Activated CD4-positive, alpha-beta T cell treated with anti-CD3 and anti-CD28 coated beads for 1 hour (primary cell): Measurements from ENCODE around the gene PRRC2B.
"Not testable (repeated sequence)": the region's sequence is repeated elsewhere in the genome, so short reads cannot be mapped to it uniquely, and the experiment has no call there.

ENCODE experiments used
- DNase-seq: peaks from one replicate; pipeline ENCODE4 v3.0.0-alpha.2; 2020

Gene PRRC2B

DNA sequence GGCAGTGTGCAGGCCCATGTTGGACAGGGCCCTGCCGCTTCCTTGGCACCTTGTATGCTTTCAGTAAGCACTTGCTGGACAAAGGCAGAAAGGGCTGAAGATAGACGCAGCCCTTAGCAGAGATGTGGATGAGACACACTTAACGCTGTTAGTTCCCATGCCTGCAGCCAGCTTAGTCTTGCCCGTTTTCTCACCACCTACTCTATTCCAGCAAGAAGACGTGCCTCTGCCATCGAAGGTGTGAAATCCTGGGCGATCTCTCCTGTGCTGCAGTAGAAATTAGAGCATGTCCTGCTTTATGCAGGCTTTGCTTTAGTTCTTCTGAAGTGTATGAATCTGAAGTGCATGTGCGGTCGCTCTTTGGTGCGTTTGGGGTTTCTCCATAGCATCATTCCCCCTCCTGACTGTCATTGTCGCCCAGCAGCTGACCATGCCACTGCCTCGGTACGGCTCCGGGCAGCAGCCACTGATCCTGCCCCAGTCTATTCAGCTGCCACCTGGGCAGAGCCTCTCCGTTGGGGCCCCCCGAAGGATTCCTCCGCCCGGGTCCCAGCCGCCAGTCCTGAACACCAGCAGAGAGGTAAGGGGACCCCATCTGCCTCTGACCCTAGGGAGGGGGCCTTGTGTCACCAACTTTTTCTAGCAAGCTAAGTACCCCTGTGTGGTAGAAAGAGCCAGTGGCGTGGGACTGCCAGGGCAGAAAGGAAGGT is 97.3 kb downstream of the PRRC2B start:
- no peak for DNase-seq

DNA sequence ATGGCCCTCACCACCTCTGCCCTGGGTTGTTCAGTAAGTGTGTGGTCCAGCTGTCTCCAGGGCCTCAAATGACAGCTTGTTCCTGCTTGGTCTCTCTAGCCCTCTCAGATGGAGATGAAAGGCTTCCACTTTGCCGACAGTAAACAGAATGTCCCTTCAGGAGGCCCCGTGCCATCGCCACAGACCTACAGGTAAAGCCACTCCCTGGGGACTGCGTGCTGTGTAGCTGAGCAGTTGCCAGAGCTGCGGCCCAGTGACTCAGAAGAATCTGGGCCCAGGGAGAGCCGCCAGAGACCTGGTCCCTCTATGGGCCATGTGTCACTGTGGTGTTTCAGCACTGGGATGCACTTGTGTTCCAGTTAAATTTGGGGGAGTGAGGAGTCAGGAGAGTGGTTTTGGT is 98.2 kb downstream of the PRRC2B start:
- no peak for DNase-seq

DNA sequence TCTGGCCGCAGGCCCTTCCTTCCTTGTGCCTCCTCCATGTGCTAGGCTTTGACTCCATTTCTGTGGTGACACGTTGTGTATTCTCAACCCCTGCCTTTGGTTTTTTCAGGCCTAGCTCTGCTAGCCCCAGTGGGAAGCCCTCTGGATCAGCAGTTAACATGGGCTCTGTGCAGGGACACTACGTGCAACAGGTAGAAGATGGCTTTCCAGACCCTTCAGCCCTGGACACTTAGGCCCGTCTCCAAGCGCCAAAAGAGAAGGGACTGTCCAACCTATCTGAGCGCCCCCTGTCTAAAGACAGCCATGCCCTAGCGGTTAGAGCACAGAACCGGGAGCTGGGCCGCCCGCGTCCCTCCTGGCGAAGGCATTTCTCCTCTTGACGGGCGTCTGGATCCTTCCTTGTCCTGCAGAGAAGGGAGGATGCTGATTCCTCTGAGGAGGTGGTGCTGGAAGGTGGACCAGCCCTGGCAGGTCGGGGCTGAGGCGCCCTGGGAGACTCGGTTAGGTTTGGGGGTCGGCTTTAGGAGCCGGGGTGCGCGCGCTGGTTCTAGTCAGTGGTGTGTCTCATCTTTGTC is 100.5 kb downstream of the PRRC2B start:
- DNase-seq, result no peak

DNA sequence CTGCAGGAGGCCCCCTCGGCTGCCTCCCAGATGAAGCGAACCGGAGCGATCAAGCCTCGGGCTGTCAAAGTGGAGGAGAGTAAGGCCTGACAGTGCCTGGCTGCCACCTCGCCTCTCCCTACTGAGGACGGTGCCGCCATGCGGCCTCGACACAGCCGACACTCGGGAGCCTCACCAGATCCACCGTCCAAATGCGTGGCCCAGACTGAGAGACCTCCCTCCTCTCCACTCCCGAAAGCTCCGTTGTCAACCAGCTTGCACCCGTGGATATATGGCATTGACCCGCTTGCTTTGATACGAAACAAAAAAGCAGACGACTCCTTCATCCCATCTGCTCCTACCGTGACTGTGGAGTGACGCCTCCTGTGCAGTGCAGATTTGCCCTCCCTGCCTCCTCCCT is 101.9 kb downstream of the PRRC2B start:
- no peak for DNase-seq

DNA sequence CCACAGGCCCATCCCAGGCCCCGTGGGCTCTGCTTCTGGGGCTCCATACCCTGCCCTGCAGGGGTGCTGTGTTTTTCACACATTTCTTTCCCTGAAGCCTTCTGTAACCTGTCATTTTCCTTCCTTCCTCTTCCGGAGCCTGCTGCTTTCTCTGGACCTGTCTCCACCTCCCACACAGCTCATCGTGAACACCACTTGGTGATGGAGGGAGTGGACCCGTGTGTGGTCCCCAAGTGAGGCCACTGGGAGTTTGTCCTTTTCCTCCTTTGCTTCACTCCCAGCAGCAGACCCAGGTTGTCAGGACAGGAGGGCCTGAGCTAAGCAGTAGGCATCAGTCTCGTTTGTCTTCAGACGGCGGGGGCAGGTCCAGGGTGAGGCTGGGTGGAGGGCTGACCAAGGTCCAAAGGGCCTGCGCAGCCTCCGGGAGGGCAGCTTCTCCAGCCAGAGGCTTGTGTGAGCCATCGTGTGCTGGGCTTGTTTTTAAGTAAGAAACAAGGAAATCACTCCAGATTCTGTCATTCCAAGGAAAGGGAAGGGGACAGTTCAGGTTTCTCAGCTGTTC is 103.0 kb downstream of the PRRC2B start:
- DNase-seq, result no peak

DNA sequence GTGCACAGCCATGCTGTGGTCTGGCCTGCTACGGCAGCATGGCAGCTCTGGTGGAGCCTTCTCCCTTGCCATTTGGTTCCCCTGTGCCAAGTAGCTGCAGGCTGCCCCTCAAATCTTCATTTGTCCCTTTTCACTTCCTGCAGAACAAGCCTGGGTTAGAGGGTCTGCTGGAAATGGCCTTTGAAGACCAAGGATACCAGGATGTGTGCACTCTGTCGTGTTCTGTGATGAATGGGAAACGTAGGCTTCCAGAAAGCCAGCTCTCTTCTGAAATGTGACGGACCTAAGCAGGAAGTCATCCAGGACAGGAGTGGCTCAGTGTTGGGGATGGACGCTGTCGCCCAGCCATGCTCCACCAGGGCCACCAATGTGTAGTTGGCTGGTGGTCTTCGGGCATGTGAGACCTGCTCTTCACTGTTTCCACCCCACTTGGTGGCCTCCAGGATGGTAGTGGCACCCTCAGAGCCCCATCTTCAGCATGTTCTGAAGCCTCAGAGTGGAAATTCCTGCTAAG is 105.4 kb downstream of the PRRC2B start:
- no peak for DNase-seq

DNA sequence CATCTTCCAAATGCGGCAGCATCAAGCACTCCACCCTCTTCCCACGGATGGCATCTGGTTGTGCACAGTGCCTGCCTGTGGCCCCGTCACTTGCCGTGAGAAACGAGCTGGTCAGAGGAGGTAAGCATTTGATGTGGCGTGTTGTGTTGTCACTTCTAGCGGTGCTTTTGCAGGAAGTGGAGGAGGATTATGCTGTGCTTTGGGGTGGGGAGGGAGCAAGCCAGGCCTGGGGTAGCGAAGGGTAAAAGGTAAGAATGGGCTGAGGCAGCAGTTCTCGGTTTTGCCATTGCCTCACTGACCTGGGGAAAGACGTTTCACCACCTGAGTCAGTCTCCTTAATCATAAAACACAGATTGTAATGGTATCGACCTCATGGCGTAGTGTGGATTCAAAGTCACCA is 106.5 kb downstream of the PRRC2B start:
- peak; percentile 37 for DNase-seq

DNA sequence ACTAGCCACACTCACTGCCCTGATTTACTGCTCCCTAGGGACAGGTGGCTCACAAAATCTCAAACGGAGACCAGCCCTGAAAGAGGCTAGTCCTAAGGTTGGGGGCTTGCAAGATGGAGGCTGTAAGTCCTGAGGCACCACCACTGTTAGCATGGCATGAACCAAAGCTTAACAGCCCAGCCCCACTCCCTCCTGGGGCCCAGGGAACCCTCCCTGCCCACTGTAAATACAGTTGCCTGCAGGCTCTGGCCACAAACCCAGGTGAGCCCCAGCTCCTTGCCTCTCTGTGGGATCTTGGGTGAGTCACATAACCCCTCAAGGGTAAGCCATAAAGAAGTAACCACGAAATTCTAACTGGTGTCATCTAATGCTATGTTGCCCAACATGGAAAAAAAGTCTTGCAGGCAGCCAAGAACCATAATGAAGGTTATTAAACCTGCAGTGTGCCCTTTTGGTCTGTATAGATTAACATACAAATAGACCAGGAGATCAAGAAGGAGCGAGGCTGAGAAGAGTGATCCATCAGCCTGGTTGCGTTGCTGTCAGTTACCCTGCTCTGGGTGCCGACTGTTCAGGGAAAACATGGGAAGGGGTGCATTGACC is 107.2 kb downstream of the PRRC2B start:
- DNase-seq, result peak; percentile 29

DNA sequence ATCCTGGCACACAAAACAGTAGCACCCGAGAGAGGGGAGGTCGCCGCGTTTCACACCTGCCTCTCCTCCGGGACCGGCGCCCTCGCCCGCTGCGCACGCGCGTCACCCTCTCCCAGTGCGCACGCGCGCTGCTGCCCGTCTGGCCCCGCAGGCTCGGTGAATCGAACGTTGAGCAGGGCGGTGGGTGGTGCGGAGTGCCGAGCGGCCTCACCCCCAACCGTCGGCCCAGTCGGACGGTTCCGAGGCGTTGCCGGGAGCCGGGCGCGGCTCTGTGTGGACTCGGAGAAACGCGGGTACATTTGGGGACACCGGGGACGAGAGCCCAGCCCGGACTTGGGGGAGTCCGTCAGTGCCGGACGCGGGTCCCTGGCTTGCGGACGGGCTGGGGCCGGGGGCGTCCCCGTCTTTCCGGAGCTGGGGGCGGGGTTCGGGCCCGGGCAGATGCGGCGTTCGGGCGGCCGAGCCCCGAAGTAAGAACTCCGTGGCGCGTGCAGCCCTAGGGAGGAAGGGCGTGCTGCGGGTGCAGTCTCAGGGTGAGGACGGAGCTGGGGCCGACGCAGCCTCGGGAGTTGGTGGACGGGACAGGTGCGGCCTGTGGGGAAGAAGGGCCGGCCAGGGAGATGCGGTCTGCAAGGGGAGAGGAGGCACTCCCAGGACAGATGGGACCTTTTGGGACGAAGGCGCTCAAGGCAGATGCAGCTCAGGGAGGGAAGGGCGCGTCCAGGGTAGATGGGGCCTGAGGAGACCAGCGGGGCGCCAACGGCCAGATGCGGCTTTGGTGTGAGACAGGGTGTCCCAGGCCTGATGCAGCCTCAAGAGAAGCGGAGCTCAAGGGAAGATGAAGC is 109.1 kb downstream of the PRRC2B start, which contains the start of gene POMT1:
POMT1 (plus strand) TSS at position 138 of the 845 bp plus-strand sequence. CDS start 1,301 bp downstream, outside the sequence.
- DNase-seq, result peak; percentile 85

DNA sequence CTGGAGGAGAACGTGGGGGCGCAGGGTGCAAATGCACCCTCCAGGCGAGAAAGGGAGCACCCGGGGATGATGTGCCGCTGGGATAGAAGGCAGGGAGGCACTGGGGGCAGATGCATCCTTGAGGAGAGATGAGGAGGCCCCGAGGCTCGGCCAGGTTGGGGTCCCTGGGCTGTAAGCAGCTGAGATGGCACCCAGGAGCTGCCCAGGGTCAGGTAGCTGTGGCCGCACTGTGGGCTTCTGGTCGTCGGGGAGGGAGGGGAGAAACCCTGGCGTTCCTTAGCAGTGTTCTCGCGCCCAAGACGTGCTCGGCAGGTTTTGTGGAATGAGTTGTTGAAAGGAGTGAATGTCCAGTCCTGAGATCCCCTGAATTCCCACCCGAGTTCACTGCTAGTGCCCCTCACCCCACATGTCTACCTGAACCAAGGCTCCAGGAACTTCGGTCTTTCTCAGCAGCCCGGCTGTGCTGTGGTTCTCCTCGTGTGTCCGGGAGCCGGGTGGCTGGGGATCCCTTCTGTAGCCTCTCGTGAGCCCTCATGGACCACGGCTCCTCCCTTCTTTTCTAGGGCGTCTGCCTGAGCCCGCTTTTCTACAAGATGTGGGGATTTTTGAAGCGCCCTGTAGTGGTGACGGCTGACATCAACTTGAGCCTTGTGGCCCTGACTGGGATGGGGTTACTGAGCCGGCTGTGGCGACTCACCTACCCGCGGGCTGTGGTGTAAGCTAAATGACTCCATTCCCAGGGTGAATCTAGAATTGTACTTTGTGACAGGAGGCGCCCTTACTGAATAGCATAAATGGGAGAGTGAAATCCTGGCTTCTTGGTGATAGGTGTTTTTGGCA is 110.0 kb downstream of the PRRC2B start:
- DNase-seq, result peak; percentile 15

DNA sequence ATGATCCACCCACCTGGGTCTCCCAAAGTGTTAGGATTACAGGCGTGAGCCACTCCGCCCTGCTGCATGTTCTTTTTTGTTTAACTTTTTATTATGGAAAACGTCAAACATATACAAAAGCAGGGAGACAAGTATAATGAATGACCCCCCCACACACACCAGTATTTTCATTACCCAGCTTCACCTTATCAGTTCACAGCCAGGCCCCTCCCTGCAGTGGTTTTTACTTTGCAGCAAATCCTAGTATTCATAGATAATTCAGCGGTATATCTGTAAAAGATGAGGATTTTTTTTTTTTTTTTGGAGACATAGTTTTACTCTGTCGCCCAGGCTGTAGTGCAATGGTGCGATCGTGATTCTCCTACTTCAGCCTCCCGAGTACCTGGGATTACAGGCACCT is 111.1 kb downstream of the PRRC2B start:
- no peak for DNase-seq

DNA sequence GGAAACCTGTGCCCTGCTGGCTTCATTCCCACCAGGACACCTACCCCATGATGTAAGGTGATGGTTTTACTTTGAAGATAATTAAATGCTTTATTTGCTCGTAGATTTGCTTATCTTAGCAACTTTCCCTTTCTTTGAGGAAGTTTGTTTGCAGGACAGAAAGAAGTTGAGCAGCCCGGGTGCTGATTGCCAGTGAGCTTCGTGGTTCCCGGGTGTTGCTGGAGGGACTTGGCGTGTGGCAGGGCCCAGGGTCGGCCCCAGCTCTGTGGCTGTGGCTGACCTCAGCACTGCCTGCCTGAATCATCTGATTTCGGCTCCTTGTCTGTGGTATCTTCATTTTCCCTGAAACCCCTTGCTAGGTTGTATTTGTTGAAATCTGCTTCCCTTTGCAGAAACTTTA is 117.5 kb downstream of the PRRC2B start:
- DNase-seq, result no peak

DNA sequence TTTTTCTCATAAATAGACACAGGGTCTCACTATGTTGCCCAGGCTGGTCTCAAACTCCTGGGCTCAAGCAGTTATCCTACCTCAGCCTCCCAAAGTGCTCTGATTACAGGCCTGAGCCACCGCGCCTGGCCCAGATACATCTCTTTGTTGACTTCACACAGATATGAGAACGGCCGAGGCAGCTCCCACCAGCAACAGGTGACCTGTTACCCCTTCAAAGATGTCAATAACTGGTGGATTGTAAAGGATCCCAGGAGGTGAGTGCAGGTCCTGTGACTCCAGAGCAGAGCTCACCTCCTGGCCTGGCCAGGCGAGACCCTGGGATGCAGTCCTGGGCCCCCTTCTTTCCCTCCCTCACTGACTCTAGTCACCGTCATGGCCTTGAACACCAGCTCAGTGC is 118.0 kb downstream of the PRRC2B start:
- DNase-seq, result no peak

DNA sequence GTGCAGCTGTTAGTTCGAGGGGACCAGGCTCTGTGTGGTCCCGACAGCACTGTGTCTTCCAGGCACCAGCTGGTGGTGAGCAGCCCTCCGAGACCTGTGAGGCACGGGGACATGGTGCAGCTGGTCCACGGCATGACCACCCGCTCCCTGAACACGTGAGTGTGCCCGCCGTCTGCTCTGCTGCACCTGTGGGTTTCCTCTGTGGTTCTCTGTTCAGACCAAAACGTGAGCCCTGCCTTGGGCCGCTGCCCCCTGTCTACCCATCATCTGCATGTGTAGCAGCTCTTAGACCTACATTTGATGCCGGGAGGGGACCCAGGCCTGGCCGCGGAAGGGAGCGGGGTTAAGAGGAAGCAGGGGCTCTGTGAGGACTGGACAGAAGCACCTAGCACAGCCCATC is 119.3 kb downstream of the PRRC2B start:
- DNase-seq, result no peak

DNA sequence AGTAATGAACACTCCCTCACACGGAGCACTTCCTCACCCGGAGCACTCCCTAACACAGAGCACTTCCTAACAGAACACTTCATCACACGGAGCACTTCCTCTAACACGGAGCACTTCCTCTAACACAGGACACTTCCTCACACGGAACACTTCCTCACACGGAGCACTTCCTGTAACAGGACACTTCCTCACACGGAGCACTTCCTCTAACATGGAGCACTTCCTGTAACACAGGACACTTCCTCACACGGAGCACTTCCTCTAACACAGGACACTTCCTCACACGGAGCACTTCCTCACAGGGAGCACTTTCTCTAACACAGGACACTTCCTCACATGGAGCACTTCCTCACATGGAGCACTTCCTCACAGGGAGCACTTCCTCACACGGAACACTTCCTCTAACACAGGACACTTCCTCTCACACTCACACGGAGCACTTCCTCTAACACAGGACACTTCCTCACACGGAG is 121.7 kb downstream of the PRRC2B start:
- DNase-seq, result not testable (repeated sequence)

DNA sequence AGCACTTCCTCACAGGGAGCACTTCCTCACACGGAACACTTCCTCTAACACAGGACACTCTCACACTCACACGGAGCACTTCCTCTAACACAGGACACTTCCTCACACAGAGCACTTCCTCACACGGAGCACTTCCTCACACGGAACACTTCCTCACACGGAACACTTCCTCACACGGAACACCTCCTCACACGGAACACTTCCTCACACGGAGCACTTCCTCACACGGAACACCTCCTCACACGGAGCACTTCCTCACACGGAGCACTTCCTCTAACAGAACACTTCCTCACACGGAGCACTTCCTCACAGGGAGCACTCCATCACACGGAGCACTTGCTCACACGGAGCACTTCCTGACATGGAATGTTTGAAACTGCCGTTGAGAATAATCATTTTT is 122.2 kb downstream of the PRRC2B start:
- no peak for DNase-seq

DNA sequence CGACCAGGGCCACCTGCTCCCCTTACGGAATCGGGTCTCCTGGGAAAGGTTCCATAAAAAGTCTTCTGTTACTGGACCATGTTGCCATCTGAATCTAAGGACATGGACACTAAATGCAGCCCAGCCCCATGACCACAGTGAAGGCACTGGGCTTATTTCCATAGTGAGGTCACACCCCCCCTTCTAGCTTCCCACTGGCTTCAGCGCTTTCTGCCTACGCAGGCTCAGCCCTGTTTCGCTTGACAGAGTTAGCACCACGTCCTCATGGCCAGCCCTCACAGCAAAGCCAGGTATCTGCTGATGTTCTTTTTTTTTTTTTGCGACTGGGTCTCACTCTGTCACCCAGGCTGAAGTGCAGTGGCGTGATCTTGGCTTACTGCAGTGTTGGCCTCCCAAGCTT is 123.0 kb downstream of the PRRC2B start:
- DNase-seq, result no peak

DNA sequence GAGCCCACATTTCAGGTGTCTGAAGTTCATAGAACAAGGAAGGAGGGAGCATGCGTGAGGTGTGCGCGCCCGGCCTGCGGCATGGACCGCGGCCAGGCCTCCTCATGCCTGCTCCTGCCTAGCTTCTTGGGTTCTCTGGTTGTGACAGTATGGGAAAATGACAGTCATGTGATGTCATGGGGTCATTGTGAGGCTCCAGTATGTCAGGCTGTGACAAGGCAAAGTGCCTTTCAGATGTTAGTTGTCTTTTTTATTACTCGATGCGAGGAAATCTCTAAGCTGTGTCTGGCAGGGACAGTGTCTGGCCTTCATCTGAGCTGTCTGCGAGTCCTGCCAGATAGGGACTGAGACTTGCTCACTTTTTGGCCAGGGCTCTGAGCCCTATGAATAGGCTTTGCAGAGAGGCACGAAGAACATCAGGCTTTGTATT is 123.9 kb downstream of the PRRC2B start:
- DNase-seq, result no peak

DNA sequence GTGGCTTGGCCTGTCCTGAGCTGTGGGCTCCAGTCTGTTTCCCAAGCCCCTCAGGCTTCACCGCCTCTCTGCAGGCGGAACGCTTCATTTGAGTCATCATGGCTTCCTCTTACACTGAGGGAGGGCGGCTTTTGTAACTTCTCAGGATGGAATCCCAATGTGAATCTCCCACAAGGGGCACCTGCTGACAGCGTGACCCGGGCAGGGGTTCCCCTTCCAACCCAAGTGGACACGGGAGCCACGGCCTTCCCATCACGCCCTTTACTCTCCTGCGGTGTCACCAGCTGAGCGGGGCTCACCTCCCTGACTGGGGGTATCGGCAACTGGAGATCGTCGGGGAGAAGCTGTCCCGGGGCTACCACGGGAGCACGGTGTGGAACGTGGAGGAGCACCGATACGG is 124.7 kb downstream of the PRRC2B start:
- no peak for DNase-seq

DNA sequence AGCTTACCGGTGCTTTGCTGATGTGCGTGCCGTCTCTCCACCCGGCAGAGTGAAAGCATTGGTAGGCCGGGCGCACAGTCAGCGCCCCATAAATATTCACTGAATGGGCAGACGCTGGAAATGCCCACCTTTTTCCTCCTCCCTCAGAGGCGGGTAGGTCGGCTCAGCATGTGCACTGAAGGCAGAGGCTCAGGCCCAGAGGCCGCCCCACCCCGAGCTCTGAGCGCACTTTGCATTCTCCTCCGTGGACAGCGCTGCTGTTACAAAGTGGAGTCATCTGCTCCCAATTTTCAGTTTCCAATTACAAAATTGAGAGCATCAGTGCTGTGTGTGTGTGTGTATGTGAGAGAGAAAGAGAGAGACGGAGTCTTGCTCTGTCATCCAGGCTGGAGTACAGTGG is 126.6 kb downstream of the PRRC2B start:
- DNase-seq, result no peak

DNA sequence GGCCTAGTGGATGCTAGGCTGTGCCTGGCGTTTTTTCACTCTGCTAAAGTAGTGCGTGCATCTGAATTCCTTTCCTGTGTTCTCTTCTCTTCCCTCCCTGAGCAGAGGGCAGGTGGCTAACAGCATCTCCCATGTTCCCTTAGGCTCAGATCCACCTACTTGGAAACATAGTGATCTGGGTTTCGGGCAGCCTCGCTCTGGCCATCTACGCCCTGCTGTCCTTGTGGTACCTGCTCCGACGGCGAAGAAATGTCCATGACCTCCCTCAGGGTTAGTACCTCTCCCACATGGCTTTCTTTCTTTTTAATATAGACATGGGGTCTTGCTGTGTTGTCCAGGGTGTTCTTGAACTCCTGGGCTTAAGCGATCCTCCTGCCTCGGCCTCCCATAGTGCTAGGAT is 127.3 kb downstream of the PRRC2B start:
- no peak for DNase-seq

DNA sequence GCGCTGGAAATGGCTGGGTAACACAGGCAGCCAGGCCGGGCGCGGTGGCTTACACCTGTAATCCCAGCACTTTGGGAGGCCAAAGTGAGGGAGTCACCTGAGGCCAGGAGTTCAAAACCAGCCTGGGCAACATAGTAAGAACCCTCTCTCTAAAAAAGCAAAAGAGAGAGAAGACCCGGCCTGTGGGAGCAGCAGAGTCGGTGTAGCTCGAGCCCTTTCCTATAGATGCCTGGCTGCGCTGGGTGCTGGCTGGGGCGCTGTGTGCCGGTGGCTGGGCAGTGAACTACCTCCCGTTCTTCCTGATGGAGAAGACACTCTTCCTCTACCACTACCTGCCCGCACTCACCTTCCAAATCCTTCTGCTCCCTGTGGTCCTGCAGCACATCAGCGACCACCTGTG is 127.9 kb downstream of the PRRC2B start:
- DNase-seq, result no peak
